HG03095 (cell line): ENCODE results near the gene SLC38A1.
A peak's percentile ranks its signal among the peaks of the same experiment; 100 is the strongest.
"Not testable (repeated sequence)": the region's sequence is repeated elsewhere in the genome, so short reads cannot be mapped to it uniquely, and the experiment has no call there.

Source experiments
- ATAC-seq: cut with Tn5 transposase; IDR thresholded peaks from one replicate; pipeline ENCODE4 v1.9.1; 2021; ENCODE audit warnings: moderate library complexity; ENCODE audit not compliant: unreplicated experiment

SLC38A1 gene

GRCh38 chr12:46268583-46269428 lies at the start of gene SLC38A1:
Gene SLC38A1, minus strand, starts transcription at chr12:46269043. Its CDS starts 29,243 bp downstream, at chr12:46239800.
- ATAC-seq = peak; percentile 64

GRCh38 chr12:46318037-46318436 lies 49.2 kb upstream of the SLC38A1 start:
- ATAC-seq = no peak

- ATAC-seq = no peak
These were observed 35.2 kb upstream of the SLC38A1 start for GRCh38 chr12:46304070-46304469.

- ATAC-seq = no peak
These were observed 34.3 kb upstream of the SLC38A1 start for GRCh38 chr12:46303039-46303666.

GRCh38 chr12:46300910-46301309 lies 32.1 kb upstream of the SLC38A1 start:
- no peak for ATAC-seq

- ATAC-seq = no peak
These were observed 31.0 kb upstream of the SLC38A1 start for GRCh38 chr12:46299851-46300250.

GRCh38 chr12:46298261-46298660 lies 29.4 kb upstream of the SLC38A1 start:
- no peak for ATAC-seq

GRCh38 chr12:46296822-46297221 lies 28.0 kb upstream of the SLC38A1 start:
- ATAC-seq = no peak

- ATAC-seq = no peak
These were observed 24.0 kb upstream of the SLC38A1 start for GRCh38 chr12:46292754-46293402.

GRCh38 chr12:46291953-46292352 lies 23.1 kb upstream of the SLC38A1 start:
- not testable (repeated sequence) for ATAC-seq

GRCh38 chr12:46285177-46285576 lies 16.3 kb upstream of the SLC38A1 start:
- not testable (repeated sequence) for ATAC-seq

GRCh38 chr12:46282829-46283228 lies 14.0 kb upstream of the SLC38A1 start:
- ATAC-seq = no peak

GRCh38 chr12:46276756-46277155 lies 7.9 kb upstream of the SLC38A1 start:
- ATAC-seq = no peak

- ATAC-seq = no peak
These were observed 3.0 kb upstream of the SLC38A1 start for GRCh38 chr12:46271863-46272262.

- peak; percentile 9 for ATAC-seq
These were observed 792 bp upstream of the SLC38A1 start for GRCh38 chr12:46269429-46270241.

- peak; percentile 0 for ATAC-seq
These were observed 839 bp downstream of the SLC38A1 start for GRCh38 chr12:46267825-46268582.

GRCh38 chr12:46267575-46267824 lies 1.3 kb downstream of the SLC38A1 start:
- ATAC-seq = no peak

- ATAC-seq = no peak
These were observed 1.8 kb downstream of the SLC38A1 start for GRCh38 chr12:46266869-46267574.

GRCh38 chr12:46266382-46266791 lies 2.5 kb downstream of the SLC38A1 start:
- no peak for ATAC-seq

GRCh38 chr12:46265734-46266133 lies 3.1 kb downstream of the SLC38A1 start:
- no peak for ATAC-seq
